GM19372 (cell line): ENCODE results near the gene KRT17.
"Not testable (repeated sequence)": the region's sequence is repeated elsewhere in the genome, so short reads cannot be mapped to it uniquely, and the experiment has no call there.

Experiments
- ATAC-seq: cut with Tn5 transposase; IDR thresholded peaks from one replicate; pipeline ENCODE4 v1.9.1; 2021; ENCODE audit warnings: mild to moderate bottlenecking, low read depth, moderate library complexity; ENCODE audit not compliant: unreplicated experiment

Gene KRT17

DNA sequence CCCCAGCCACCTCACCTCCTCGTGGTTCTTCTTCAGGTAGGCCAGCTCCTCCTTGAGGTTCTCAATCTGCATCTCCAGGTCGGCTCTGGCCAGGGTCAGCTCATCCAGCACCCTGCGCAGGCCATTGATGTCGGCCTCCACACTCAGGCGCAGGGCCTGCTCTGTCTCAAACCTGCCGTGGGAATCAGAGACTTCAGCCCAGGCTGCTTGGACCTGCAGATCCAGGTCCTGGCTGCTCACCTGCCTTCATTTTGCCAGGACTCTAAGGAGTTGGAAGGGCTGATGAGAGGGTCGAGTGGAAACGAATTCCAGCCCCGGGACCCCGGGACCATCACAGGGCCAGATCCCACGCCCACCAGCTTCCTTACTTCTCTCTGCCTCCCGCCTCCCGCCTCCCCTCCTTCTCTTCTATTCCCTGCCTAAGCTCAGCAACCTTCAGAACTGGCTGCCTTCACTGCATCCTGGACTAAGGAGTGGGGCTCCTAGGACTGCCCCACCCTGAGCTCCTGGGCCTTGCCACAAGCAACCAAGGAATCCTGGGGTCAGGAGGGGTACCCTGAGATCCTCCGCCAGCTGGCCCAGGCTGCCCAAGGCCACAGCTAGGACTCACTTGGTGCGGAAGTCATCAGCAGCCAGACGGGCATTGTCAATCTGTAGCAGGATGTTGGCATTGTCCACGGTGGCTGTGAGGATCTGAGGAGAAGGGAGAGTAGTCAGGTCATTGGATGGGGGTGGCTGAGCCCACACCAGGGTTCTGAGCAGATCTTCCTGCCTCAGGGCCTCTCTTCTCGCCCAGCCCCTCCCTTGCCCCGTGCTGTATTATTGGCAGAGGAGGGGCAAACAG lies 1.8 kb downstream of the KRT17 start:
- not testable (repeated sequence) for ATAC-seq

DNA sequence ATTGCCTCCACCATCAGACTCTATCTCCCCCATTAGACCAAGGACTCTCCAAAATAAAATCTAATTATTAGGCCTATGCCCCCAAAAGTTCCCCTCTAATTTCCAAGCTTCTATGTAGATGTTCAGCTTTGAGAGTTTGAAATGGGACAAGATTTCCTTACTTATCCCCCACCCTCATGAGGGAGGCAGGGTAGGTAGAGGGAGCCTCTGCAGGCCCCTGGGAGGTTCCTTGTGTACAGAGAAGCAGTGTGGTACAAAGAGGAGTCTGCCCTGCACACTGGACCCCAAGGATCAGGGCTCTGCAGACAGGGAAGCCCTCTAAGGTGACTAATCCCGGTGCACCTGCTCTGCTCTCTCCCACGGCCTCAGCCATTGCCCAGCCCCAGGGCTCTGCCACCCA lies 2.5 kb downstream of the KRT17 start:
- ATAC-seq: no peak

DNA sequence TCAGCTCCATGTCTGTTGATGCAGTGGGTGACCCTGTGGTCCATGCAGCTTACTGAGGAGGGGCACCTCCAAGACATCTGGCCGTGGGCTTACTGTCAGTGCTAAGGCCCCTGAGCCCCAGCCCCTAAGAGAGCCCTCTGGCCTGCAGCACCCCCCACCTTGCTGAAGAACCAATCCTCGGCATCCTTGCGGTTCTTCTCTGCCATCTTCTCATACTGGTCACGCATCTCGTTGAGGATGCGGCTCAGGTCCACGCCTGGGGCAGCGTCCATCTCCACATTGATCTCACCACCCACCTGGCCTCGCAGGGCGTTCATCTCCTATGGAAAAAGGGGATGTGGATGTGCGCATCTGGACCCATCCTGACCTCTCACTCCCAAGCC lies 2.9 kb downstream of the KRT17 start:
- not testable (repeated sequence) for ATAC-seq

DNA sequence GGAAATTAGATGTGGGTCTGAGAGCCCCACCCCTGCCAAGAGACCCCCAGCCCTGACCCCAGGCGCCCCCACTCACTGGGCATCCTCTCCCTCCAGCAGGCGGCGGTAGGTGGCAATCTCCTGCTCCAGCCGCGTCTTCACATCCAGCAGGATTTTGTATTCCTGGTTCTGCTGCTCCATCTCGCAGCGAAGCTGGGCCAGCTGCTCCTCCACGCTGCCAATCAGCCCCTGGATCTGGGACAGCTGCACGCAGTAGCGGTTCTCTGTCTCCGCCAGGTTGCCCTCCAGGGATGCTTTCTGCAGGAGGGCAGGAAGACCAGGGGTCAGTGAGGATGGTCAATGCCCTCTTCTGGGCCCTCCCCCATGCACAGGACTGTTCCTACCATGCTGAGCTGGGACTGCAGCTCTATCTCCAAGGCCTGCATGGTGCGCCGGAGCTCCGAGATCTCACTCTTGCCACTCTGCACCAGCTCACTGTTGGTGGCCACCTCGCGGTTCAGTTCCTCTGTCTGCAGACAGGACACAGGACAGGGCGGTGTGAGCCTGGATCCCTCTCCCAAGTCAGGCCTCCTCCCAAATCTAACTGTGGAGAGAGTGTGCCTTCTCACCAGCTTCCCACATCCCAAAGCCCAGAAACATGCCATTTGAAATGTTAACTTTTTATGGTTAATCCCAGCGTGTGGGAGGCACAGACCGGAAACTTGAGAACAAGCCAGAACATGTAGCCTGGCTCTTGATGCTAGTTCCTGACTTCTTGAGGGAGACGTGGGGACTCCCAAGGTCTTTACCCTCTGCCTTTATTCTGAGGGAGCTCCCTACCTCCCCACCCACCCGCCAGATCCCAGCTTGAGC lies 3.6 kb downstream of the KRT17 start:
- no peak for ATAC-seq

DNA sequence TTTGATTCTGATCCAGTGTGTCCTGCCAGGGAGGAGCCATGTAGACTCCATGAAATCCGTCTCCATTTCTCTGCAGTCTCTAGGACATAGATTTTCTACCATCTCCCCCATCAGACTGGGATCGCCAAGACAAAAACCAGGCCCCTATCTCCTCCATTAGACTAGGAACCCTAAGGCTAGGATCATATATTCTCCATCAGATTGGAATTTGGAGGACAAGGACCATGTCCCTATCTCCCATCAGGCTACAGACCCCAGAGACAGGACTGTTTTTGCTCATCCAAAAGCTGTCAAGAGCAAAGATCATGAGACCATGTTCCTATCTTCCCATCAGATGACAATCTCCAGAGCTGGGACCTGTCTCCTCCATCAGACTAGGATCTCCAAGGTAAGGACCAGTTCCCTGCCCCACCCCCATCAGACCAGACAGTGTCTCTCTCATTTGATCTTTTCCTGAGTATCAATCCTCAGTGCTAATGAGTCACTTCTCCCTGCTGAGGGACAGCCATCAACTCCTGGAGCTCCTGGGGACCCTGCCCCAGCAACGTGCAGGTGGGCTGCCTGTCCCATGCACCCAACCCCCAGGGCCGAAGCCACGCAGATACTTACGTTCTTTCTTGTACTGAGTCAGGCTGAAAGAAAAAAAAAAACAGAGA lies 4.3 kb downstream of the KRT17 start:
- ATAC-seq: not testable (repeated sequence)

DNA sequence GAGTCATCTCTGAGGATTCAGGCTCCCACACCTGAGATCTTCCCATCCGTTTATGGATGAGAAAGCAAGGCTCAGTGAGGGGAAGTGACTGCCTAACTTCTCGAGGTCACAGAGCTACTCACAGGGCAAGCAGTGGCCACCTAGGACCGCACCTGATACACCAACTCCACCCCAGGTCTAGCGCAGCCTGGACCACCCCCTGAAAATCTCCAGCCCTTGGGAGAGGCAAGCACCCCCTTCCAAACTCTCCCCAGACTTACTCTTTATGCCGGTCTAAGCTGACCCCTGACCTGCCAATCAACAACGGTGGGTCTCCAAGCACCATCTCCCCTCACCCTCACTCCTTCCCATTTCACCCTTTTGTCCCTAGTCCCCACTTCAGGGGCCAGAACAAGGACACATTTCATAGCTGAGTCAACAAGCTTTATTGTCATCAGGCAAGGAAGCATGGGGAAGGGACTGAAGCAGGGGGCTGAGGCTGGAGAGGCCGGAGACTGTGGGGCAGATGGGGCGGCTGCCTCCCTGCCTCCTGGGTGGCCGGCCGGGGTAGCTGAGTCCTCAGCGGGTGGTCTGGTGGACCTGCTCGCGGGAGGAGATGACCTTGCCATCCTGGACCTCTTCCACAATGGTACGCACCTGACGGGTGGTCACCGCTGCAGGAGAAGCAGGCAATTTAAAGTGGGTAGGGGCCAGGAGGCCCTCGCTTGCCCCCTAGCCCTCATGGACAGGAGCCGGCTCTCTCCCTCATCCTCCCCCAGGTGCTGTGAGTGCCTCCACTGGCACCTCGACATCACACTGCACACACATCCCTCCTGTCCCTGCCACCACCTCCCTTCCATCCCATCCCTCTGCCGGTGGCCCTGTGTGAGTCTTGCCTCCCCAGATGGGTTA lies 5.1 kb downstream of the KRT17 start:
- no peak for ATAC-seq

DNA sequence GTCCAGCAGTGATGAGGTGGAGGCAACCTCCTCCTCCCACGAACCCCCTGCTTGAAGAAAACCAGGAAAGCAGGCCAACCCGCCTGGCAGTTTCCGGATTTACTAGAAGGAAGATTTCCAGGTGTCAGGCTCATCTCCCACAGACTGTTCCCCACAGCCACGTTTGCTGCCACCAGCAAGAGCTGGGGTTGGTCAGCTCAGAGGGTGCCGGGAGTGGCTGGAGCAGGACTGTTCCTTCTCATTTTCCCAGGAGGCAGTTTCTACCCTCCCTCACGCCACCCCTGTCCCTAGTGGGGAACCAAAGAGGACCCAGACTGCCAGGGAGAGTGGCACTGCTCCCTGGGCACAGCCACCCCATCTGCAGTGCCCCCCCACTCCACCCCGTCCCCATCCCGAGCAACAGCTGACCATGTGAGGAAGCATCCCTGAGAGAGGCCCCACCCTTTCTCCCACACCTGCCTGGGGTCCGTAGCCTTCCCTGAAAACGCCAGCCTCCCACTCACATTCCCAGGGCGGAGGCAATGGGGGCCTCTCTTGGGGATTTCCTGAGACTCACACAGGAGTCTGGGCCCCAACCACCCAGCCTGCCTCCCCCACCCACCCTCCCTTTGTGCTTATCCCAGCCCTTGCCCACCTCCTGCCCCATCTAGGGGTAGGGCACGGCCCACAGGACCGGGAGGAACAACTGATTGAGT lies 5.9 kb downstream of the KRT17 start:
- no peak for ATAC-seq

DNA sequence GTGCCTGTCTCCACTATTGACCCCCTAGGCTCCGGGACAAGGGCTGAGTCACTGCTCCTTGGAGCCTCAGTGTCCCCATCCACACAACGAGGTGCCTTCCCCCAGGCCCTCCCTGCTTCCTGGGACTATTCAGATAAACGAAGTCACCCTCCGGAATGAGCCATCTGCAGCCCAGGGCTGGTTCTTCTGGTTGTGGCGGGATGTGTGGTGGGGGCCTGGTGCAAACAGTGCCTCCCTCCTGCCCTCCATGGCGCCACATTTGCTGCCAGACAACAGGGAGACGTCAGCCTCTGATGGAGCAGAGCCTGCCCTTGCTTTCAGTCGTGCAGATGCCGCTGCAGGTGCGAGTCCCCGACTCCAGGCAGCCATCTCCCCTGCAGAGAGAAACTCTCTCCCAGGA lies 6.7 kb downstream of the KRT17 start:
- ATAC-seq: no peak

DNA sequence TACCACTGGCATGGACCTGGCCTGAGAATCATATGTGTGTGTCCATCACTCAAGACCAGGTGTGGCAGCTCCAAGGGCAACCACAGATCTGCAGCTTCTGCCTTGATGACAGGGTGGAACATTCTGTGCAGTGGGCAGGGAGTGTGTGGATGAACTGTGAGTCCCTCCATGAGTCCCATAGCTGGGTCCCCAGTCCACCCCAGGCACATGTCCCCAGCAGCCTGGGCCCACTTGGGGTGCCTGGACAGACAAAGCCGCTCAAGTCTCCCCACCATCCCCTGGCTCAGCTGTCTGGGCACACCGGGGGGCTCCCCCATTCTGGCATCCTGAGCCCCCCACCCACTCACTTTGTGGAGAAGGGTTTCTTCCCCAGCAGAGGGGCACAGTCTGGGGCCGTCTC lies 7.2 kb downstream of the KRT17 start:
- ATAC-seq: no peak

DNA sequence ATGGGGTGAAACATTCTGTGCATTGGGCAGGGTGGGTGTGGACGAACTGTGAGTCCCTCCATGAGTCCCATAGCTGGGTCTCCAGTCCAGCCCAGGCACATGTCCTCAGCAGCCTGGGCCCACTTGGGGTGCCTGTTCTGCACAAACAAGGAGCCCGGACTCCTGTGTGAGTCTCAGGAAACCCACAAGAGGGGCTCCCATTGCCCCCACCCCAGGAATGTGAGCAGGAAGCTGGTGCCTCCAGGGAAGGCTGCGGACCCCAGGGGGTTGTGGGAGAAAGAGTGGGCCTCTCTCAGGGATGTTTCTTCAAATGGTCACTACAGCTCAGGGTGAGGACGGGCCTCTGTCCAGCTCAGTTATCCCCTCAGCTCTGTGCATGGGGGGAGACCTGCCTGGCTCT lies 7.9 kb downstream of the KRT17 start:
- ATAC-seq: not testable (repeated sequence)

DNA sequence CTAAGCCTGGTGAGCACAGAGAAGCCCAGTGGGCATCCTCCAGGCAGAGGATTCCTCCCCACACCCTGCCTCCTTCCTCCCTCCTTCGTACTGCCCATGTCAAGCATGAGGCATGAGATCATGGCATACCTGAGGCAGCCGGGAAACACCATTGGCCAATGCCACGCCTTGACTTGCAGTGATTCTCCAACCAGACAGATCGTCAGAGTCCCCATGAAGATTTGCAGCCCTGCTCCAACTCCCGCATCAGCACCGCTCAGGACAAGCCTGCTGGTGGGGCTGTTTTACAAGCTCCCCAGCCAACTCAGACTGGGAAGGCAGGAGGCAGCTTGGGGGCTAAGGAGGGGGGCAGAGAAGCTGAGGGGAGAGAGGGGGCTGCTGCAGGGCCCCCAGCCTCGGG lies 8.9 kb downstream of the KRT17 start:
- no peak for ATAC-seq

DNA sequence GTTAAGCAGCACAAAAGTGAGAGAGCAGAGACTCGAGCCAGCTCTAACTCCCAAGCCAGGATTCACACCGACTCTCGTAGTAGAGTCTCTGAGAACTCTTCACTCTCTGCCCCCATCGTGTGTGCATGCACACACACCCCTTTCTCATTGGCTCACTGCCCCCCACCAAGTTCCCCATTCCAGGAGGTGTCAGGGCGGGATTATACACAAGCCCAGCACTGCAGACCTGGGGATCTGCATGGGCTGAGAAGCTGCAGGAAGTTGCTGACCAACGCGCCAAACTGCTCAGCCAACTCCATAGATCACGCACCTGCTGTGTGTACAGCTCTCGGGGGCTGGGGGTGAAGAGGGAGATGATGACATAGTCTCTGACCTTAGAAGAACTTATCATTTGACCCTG lies 9.6 kb downstream of the KRT17 start:
- not testable (repeated sequence) for ATAC-seq

DNA sequence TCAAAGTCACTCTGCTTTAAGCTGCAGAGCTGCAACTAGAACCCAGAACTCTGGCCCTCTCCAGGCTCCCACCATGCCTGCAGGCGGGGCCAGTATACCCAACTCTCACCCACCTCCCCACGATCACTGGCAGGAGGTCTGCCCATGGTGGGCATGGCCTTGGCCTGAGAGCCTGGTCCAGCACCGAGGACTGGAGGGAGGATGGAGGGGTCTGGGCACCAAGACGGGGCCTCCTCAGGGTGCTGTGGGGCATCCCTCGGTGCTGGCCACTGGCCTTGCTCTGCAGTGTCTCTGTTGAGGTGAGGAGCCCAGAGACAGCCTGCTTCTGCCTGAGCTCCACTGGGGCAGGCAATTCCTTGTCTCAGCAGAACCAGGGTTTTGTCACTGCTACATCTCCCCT lies 10.3 kb downstream of the KRT17 start:
- ATAC-seq: no peak

DNA sequence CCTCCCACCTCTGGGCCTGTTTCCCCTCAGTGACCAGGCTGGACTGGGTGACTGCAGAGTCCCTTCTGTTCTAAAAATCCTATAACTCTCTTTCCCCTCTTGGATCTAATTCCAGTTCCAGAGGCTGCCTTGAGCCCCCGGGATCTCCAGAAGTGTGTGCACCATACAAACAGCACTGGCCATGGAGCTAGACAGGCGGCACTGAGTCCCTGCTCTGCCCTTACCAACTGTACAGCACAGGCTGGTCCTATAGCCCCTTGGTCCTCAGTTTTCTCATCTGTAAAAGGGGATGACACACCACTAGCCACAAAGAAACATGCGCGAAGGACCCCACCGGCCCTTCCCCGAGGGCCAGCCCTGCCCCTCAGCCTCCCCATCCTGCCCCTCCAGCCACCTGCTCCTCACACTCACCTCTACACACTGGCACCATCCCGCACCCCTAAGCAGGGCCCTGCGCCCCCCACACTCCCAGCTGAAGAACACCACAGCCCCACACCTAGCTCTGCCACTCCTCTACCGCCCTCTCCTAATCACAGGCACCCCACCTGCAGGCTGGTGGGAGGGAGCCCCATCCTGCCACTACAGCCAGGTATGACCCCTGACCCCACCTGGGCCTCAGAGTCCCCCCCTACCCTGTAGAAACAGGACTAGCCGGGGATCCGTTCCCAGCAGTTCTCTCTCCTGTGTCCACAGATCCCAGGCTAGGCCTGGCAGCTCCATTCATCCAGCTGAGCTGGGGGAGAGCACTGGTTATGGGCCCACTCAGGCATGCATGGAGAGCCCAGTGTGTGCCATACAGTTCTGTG lies 10.9 kb downstream of the KRT17 start:
- ATAC-seq: no peak

DNA sequence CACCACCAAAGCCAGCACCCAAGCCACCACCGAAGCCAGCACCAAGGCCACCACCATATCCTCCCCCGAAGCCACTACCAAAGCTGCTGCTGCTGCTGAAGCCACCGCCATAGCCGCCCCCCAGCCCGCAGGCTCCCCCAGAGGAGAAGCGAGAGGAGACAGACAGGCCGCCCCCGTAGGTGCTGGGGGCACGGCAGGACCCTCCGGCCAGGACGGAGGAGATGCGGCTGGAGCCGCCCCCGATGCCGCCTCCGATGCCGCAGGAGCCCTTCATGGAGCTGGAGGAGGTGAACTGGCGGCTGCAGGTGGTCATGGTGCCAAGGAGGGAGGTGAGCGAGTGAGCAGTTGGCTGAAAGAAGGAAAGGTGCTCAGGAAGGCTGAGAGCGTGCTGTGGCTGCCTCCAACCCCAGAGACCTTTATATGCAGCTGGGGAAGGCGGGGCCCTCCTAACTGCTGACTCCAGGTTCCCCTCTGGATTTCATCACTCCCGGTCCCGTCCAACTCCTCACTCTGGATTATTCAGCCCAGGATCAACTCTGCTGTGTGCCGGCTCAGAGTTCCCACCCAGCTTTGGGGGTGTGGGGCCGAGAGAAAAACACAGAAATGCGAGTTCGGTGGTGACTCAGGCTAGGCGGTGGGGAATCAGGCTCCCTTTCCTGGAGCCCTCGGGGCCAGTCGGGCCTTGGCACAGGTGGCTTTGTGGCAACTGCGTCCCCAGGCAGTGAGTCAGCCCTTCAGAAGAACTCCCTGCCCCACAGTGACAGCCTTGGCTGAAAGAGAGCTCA lies 11.8 kb downstream of the KRT17 start, which contains the start of gene KRT16:
KRT16 (minus strand) TSS at position 392 of the 785 bp plus-strand sequence; CDS start at position 313, 79 bp downstream.
- not testable (repeated sequence) for ATAC-seq

DNA sequence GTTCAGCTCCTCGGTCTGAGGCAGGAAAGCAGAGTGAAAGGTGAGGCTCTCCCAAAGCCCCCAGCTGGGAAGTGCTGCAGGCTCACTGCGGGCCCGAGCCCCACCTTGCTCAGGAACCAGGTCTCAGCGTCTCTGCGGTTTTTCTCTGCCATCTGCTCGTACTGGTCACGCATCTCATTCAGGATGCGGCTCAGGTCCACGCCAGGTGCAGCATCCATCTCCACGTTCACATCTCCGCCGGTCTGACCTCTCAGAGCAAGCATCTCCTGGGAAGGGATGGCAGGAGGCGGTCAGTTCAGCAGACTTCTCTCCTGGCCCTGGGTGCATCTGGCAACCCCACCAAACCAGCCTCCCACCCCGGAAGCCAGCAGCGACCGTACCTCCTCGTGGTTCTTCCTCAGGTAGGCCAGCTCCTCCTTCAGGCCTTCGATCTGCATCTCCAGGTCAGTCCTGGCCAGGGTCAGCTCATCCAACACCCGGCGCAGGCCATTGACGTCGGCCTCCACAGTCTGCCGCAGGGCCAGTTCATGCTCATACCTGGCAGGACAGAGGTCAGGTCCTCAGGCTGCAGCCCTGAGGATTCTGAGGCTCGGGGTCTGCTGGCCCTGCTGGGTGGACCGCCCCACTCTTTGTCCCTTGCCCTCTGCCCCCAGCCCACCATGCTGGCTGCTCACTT lies 13.3 kb downstream of the KRT17 start:
- ATAC-seq: no peak

DNA sequence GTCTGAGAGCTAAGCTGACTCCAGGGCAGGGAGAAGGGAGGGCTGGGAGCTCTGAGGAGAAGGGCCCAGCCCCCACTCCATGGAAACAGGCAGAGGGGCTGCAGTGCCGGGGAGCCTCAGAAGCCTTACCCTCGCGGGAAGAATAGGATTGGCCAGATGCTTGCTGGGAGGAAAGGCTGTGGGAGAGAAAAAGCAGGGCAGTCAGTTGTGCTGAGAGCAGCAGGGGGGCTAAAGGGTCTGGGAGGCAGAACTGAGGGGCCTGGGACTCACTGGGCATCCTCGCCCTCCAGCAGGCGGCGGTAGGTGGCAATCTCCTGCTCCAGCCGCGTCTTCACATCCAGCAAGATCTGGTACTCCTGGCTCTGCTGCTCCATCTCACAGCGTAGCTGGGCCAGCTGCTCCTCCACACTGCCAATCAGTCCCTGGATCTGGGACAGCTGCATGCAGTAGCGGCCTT lies 14.3 kb downstream of the KRT17 start:
- ATAC-seq: not testable (repeated sequence)
